ENCODE measurements around the gene MAD1L1.

DNA sequence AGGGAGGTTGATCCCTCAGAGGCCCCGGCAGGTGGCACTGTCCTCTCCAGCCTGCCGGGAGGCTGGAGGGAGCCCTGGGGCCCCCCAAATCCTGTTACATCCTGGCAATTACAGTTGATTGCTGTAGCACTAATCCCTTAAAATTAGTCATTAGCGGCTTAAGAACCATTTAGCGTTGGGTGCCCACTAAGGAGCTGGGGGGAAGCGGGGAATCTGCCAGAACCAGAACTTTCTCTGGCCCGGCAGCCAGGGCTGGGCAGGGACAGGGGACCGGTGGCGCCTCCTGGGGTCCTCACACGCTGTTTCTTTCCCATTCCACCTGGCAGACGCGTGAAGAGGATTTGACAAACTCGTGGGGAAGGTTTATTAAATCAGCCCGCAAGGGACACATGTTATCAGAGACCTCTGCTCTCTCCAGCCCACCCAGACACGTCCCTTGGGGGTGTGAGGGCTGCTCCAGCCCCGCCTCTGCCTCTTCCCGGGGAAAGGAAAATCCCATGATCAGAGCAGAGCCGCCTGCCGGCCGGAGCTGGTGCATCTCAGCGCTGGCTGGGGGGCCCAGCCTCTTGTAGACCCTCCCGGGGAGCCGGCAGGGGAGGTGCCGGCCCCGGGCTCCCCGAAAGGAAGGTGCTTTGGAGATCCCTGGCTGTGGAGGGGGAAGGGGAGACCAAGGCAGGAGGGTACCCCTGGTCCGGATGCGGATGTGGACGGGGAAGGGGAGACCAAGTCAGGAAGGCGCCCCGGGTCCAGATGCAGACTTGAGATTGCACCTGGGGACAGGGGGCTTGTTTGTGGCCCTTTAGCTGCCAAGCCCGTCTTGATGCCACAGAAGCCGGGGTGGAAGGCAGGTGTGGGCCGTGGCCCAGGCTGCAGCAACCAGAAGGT lies 420.0 kb downstream of the MAD1L1 start:
- TF ChIP-seq, protein P1, sequence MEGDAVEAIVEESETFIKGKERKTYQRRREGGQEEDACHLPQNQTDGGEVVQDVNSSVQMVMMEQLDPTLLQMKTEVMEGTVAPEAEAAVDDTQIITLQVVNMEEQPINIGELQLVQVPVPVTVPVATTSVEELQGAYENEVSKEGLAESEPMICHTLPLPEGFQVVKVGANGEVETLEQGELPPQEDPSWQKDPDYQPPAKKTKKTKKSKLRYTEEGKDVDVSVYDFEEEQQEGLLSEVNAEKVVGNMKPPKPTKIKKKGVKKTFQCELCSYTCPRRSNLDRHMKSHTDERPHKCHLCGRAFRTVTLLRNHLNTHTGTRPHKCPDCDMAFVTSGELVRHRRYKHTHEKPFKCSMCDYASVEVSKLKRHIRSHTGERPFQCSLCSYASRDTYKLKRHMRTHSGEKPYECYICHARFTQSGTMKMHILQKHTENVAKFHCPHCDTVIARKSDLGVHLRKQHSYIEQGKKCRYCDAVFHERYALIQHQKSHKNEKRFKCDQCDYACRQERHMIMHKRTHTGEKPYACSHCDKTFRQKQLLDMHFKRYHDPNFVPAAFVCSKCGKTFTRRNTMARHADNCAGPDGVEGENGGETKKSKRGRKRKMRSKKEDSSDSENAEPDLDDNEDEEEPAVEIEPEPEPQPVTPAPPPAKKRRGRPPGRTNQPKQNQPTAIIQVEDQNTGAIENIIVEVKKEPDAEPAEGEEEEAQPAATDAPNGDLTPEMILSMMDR (conservative IDR thresholded peaks at IDR 0.05; ENCODE audit: low read length) = peak; percentile 45; the same call in 1 of the 2 replicates
- no peak for TF ChIP-seq EZH2phosphoT487 (IDR thresholded peaks at IDR 0.05; ENCODE audit: borderline replicate concordance, low read depth, low read length)

Measured in OCI-LY7 (cell line).